ENCODE measurements around the gene PDGFC. TPM values are rescaled to one million over a fixed set of nuclear protein-coding genes. Genes with fewer than 3 reads are reported as not detected.

The PDGFC gene
- total and polyA plus RNA-seq, 2 of the 8 experiments (the other 6 are each of a cell fraction or from before 2014, with no cell fraction given): 0.65 to 2.7 TPM

GRCh38 chr4:156906325-156906724, 65.3 kb downstream of the PDGFC start:
- Histone ChIP-seq H3K18ac (ENCODE audit: extremely low read depth, low read length) (no peak overlapping the region), H3K27me3 (replicated peaks in 1 of 4; ENCODE audit: control insufficient read depth in 3 of 4, extremely low read depth in 1 of 4, insufficient read depth in 3 of 4, low read length in 3 of 4) (no peaks in the 10 kb centered on the region), H3K27ac (ENCODE audit: low read depth, low read length) (no peak overlapping the region), H4K5ac (ENCODE audit: insufficient read length, low read depth, low read length) (no peak overlapping the region), H4K8ac (ENCODE audit: extremely low read depth, insufficient read depth, low read length) (no peak overlapping the region), H3K56ac (replicated peaks; ENCODE audit: insufficient read length, low read depth, low read length) (no peak overlapping the region), H3K9me3 (ENCODE audit: insufficient read depth in 2 of 2, low read depth in 1 of 2, low read length in 1 of 2) (no peaks in the 10 kb centered on the region), H2BK12ac (ENCODE audit: low read depth, low read length) (no peak overlapping the region), H4K20me1 (replicated peaks in 1 of 2; ENCODE audit: control insufficient read depth in 1 of 2, insufficient read depth in 2 of 2, low read length in 2 of 2) (no peaks in the 10 kb centered on the region), H3K9ac (replicated peaks in 1 of 4; ENCODE audit: extremely low read depth in 1 of 4, low read depth in 3 of 4, low read length in 3 of 4) (no peak overlapping the region), H3K4me2 (ENCODE audit: insufficient read depth in 1 of 2, low read depth in 2 of 2, low read length in 2 of 2) (no peak overlapping the region), H3K4me1 (replicated peaks in 1 of 4; ENCODE audit: control insufficient read depth in 3 of 4, insufficient read depth in 4 of 4, low read length in 3 of 4) (no peaks in the 10 kb centered on the region; a peak in 1 of 7 replicates), H3K79me2 (ENCODE audit: control insufficient read depth in 1 of 2, insufficient read depth in 2 of 2, low read length in 2 of 2) (no peaks in the 10 kb centered on the region), H2AK5ac (ENCODE audit: low read depth, low read length) (no peak overlapping the region), H3K23ac (ENCODE audit: insufficient read length) (no peak overlapping the region), H3K4me3 (ENCODE audit: extremely low read depth in 1 of 4, insufficient read depth in 2 of 4, low read depth in 3 of 4, low read length in 4 of 4) (no peak overlapping the region), H2BK5ac (ENCODE audit: low read depth, low read length) (no peak overlapping the region), H2AFZ (ENCODE audit: low read length) (no peak overlapping the region), H2BK15ac (ENCODE audit: low read length) (no peak overlapping the region), H3K23me2 (ENCODE audit: low read depth, low read length) (peaks cover 2% of the 10 kb centered on the region; the same call in 1 of the 2 replicates), H2BK20ac (ENCODE audit: low read length) (no peak overlapping the region), H3K14ac (ENCODE audit: insufficient read length) (no peak overlapping the region), H3K79me1 (ENCODE audit: low read depth, low read length) (no peaks in the 10 kb centered on the region), H3K36me3 (ENCODE audit: control insufficient read depth in 2 of 4, insufficient read depth in 4 of 4, low read length in 3 of 4) (no peaks in the 10 kb centered on the region), H3K4ac (replicated peaks; ENCODE audit: insufficient read length, low read depth, low read length) (no peak overlapping the region), H2BK120ac (replicated peaks; ENCODE audit: low read depth, low read length) (no peak overlapping the region), H4K91ac (replicated peaks; ENCODE audit: insufficient read length, low read length) (no peak overlapping the region)
- CTCF ChIA-PET (ENCODE audit: partially characterized antibody): no interaction called here
- no peak for FAIRE-seq
- POLR2A ChIA-PET (ENCODE audit: partially characterized antibody): no interaction called here
- no peak for DNase-seq (ENCODE audit: low read depth in 1 of 2, low spot score in 2 of 2)
- TF ChIP-seq SIX5 (IDR thresholded peaks at IDR 0.05; ENCODE audit: low read depth, low read length) (no peak), SRF (IDR thresholded peaks at IDR 0.05; ENCODE audit: low read depth, low read length) (no peak), CBX8 (IDR thresholded peaks at IDR 0.05; ENCODE audit: borderline replicate concordance, low read depth, low read length) (no peak), ATF3 (IDR thresholded peaks at IDR 0.05; ENCODE audit: insufficient read depth, low read depth, low read length) (no peak), BRCA1 (IDR thresholded peaks at IDR 0.05; ENCODE audit: low read depth, low read length) (no peak), SP1 (IDR thresholded peaks at IDR 0.05; ENCODE audit: low read depth, low read length) (no peak), ATF2 (IDR thresholded peaks at IDR 0.05; ENCODE audit: low read length) (no peak), EGR1 (IDR thresholded peaks at IDR 0.05; ENCODE audit: borderline replicate concordance, low read depth, low read length) (no peak), TEAD4 (IDR thresholded peaks at IDR 0.05; ENCODE audit: low read depth, low read length) (no peak), CHD1 (IDR thresholded peaks at IDR 0.05; ENCODE audit: low read depth, low read length) (no peak), POLR2A (IDR thresholded peaks at IDR 0.05; ENCODE audit: control extremely low read depth in 1 of 2, low read depth in 2 of 2, low read length in 2 of 2) (no peak), SP2 (IDR thresholded peaks at IDR 0.05; ENCODE audit: low read length) (no peak), RFX5 (IDR thresholded peaks at IDR 0.05; ENCODE audit: borderline replicate concordance, low read depth, low read length) (no peak)
- WGBS, 2 experiments (ENCODE audit: extremely low coverage in 1 of 2, insufficient coverage in 1 of 2, insufficient read length in 1 of 2, insufficient replicate concordance in 2 of 2, low coverage in 1 of 2, low lambda C conversion rate in 2 of 2, missing lambda C conversion rate in 1 of 2): 94% methylated on average over 2 of the region's 2 CpGs; no CpG with 5 or more reads in 1 of the 2 experiments
